Measurements from ENCODE around the gene GRPEL2.

GRCh38 chr5:149314571-149315111 lies 30.7 kb upstream of the GRPEL2 start:
- no peak for TF ChIP-seq TAF1 (IDR thresholded peaks at IDR 0.05; ENCODE audit: borderline replicate concordance, low read depth, low read length)
- no peak for TF ChIP-seq POLR2A (IDR thresholded peaks at IDR 0.05; ENCODE audit: low read depth, low read length)

All from GM12892 (cell line).